H1 (cell line): ENCODE results near the gene PELI2. TPM values are rescaled to one million over a fixed set of nuclear protein-coding genes. Genes with fewer than 3 reads are reported as not detected.

Experiments
- CTCF ChIA-PET: fragments of 300-600 bp; sonication (Branson Sonifier 250); formaldehyde crosslinking; loops from one replicate; lab custom pipeline; 2021; ENCODE audit not compliant: partially characterized antibody; lab: Charles Lee
- POLR2A ChIA-PET: fragments of 300-600 bp; sonication (Branson Sonifier 250); formaldehyde crosslinking; loops from one replicate; lab custom pipeline; 2021; ENCODE audit warnings: inconsistent platforms; ENCODE audit not compliant: partially characterized antibody; lab: Charles Lee
- DNase-seq, 2 experiments: peaks; one replicate each; pipeline versions ENCODE4 v3.0.0 to v3.0.0-alpha.2; 2010 to 2022; ENCODE audit warnings: low spot score in 2 of 2, low read depth in 1 of 2, mixed read lengths in 1 of 2
- FAIRE-seq: peaks from 2 replicates; lab custom pipeline; 2011; peaks lifted over from hg19 to GRCh38; lab: Jason Lieb, UNC
- H2AFZ ChIP-seq: 2 replicates; pipeline ENCODE4 v1.8.1; 2012; ENCODE audit warnings: low read length, inconsistent platforms
- H2AK5ac ChIP-seq: 2 replicates; pipeline ENCODE4 v1.6.1; 2013; ENCODE audit warnings: low read depth, low read length
- H2BK120ac ChIP-seq: replicated peaks from 2 replicates; pipeline ENCODE3; 2013; ENCODE audit warnings: low read depth, low read length, inconsistent platforms
- H2BK12ac ChIP-seq: 2 replicates; pipeline ENCODE4 v1.6.1; 2013; ENCODE audit warnings: low read depth, low read length
- H2BK15ac ChIP-seq: 2 replicates; pipeline ENCODE4 v1.6.1; 2013; ENCODE audit warnings: low read length
- H2BK20ac ChIP-seq: 2 replicates; pipeline ENCODE4 v1.6.1; 2013; ENCODE audit warnings: low read length
- H2BK5ac ChIP-seq: 2 replicates; pipeline ENCODE4 v1.6.1; 2013; ENCODE audit warnings: low read depth, low read length
- H3K14ac ChIP-seq: 2 replicates; pipeline ENCODE4 v1.6.1; 2013; ENCODE audit warnings: inconsistent platforms; ENCODE audit not compliant: insufficient read length
- H3K18ac ChIP-seq: 2 replicates; pipeline ENCODE4 v1.6.1; 2013; ENCODE audit warnings: low read length; ENCODE audit errors: extremely low read depth
- H3K23ac ChIP-seq: 2 replicates; pipeline ENCODE4 v1.6.1; 2013; ENCODE audit warnings: inconsistent platforms; ENCODE audit not compliant: insufficient read length
- H3K23me2 ChIP-seq: 2 replicates; pipeline ENCODE4 v1.6.1; 2013; ENCODE audit warnings: low read depth, low read length
- H3K27ac ChIP-seq: 2 replicates; pipeline ENCODE4 v1.6.1; 2011; ENCODE audit warnings: low read depth, low read length, inconsistent platforms
- H3K27me3 ChIP-seq, 4 experiments: replicated peaks in 1 of 4; 1 replicate in 1 of 4; 2 replicates in 3 of 4; pipeline versions ENCODE4 v1.6.1 to v1.8.1; 2011 to 2013; ENCODE audit warnings: low read length in 3 of 4, mild to moderate bottlenecking in 3 of 4, inconsistent platforms in 2 of 4, mixed read lengths in 2 of 4, moderate library complexity in 1 of 4; ENCODE audit not compliant: control insufficient read depth in 3 of 4, insufficient read depth in 3 of 4; ENCODE audit errors: extremely low read depth in 1 of 4
- H3K36me3 ChIP-seq, 4 experiments: 2 replicates each; pipeline versions ENCODE4 v1.6.1 to v1.8.1; 2011 to 2013; ENCODE audit warnings: mild to moderate bottlenecking in 4 of 4, low read length in 3 of 4, moderate library complexity in 2 of 4, control low read depth in 1 of 4, inconsistent platforms in 1 of 4; ENCODE audit not compliant: insufficient read depth in 4 of 4, control insufficient read depth in 2 of 4
- H3K4ac ChIP-seq: replicated peaks from 2 replicates; pipeline ENCODE3; 2013; ENCODE audit warnings: low read length, low read depth, mixed read lengths, inconsistent platforms; ENCODE audit not compliant: insufficient read length
- H3K4me1 ChIP-seq, 4 experiments: replicated peaks in 1 of 4; 1 replicate in 1 of 4; 2 replicates in 3 of 4; pipeline versions ENCODE4 v1.6.1 to v1.8.1; 2011 to 2013; ENCODE audit warnings: low read length in 3 of 4, inconsistent platforms in 2 of 4, mixed read lengths in 1 of 4; ENCODE audit not compliant: insufficient read depth in 4 of 4, control insufficient read depth in 3 of 4
- H3K4me2 ChIP-seq, 2 experiments: 2 replicates each; pipeline versions ENCODE4 v1.6.1 to v1.8.1; 2011 to 2013; ENCODE audit warnings: low read depth in 2 of 2, low read length in 2 of 2, control low read depth in 1 of 2, inconsistent platforms in 1 of 2, mild to moderate bottlenecking in 1 of 2; ENCODE audit not compliant: insufficient read depth in 1 of 2
- H3K4me3 ChIP-seq, 4 experiments: fragments of 200-600, 300-600 bp in 1 of 4; sonication (generic), shearing (Covaris generic), sonication (Bioruptor Twin) in 1 of 4; 2 replicates each; pipeline versions ENCODE4 v1.5.1 to v1.8.1; 2011 to 2016; ENCODE audit warnings: low read length in 4 of 4, low read depth in 3 of 4, control low read depth in 2 of 4, inconsistent platforms in 2 of 4, mild to moderate bottlenecking in 2 of 4, mixed read lengths in 1 of 4, moderate library complexity in 1 of 4; ENCODE audit not compliant: insufficient read depth in 2 of 4; ENCODE audit errors: extremely low read depth in 1 of 4
- H3K56ac ChIP-seq: replicated peaks from 2 replicates; pipeline ENCODE3; 2013; ENCODE audit warnings: low read depth, mild to moderate bottlenecking, mixed read lengths, low read length, inconsistent platforms; ENCODE audit not compliant: insufficient read length
- H3K79me1 ChIP-seq: 2 replicates; pipeline ENCODE4 v1.6.1; 2013; ENCODE audit warnings: low read depth, low read length, control low read depth
- H3K79me2 ChIP-seq, 2 experiments: 2 replicates each; pipeline versions ENCODE4 v1.6.1 to v1.8.1; 2012 to 2013; ENCODE audit warnings: low read length in 2 of 2, mild to moderate bottlenecking in 2 of 2, inconsistent platforms in 1 of 2; ENCODE audit not compliant: insufficient read depth in 2 of 2, control insufficient read depth in 1 of 2
- H3K9ac ChIP-seq, 4 experiments: replicated peaks in 1 of 4; 1 replicate in 1 of 4; 2 replicates in 3 of 4; pipeline versions ENCODE4 v1.6.1 to v1.8.1; 2011 to 2013; ENCODE audit warnings: low read depth in 3 of 4, low read length in 3 of 4, control low read depth in 2 of 4, mild to moderate bottlenecking in 2 of 4, moderate library complexity in 2 of 4, inconsistent platforms in 1 of 4; ENCODE audit errors: extremely low read depth in 1 of 4
- H3K9me3 ChIP-seq, 2 experiments: 2 replicates each; pipeline versions ENCODE4 v1.6.1 to v1.8.1; 2012 to 2013; ENCODE audit warnings: mild to moderate bottlenecking in 2 of 2, moderate library complexity in 2 of 2, control low read depth in 1 of 2, inconsistent platforms in 1 of 2, low read depth in 1 of 2, low read length in 1 of 2, mixed read lengths in 1 of 2; ENCODE audit not compliant: insufficient read depth in 2 of 2
- H4K20me1 ChIP-seq, 2 experiments: replicated peaks in 1 of 2; 2 replicates each; pipeline versions ENCODE3 to v1.8.1; 2011 to 2013; ENCODE audit warnings: inconsistent platforms in 2 of 2, low read length in 2 of 2, mild to moderate bottlenecking in 1 of 2; ENCODE audit not compliant: insufficient read depth in 2 of 2, control insufficient read depth in 1 of 2
- H4K5ac ChIP-seq: 2 replicates; pipeline ENCODE4 v1.6.1; 2013; ENCODE audit warnings: low read length, low read depth, mixed read lengths, inconsistent platforms; ENCODE audit not compliant: insufficient read length
- H4K8ac ChIP-seq: 2 replicates; pipeline ENCODE4 v1.8.0; 2013; ENCODE audit warnings: mild to moderate bottlenecking, moderate library complexity, low read length, inconsistent platforms; ENCODE audit not compliant: insufficient read depth; ENCODE audit errors: extremely low read depth
- H4K91ac ChIP-seq: replicated peaks from 2 replicates; pipeline ENCODE3; 2013; ENCODE audit warnings: low read length, mixed read lengths, inconsistent platforms; ENCODE audit not compliant: insufficient read length
- CHD1 ChIP-seq: IDR thresholded peaks from 2 replicates; pipeline ENCODE4 v1.6.1; 2012; ENCODE audit warnings: low read depth, low read length, improper control_type of control experiment
- CHD2 ChIP-seq: IDR thresholded peaks from 2 replicates; pipeline ENCODE4 v1.6.1; 2012; ENCODE audit warnings: low read length, improper control_type of control experiment
- KDM1A ChIP-seq: fragments of 200-600, 300-600 bp; sonication (generic); IDR thresholded peaks from 2 replicates; pipeline ENCODE4 v1.7.1; 2016; ENCODE audit warnings: mild to moderate bottlenecking, low read length, borderline replicate concordance
- RNF2 ChIP-seq: fragments of 200-900, 300-1000 bp; sonication (generic); IDR thresholded peaks from 2 replicates; pipeline ENCODE4 v1.7.1; 2016; ENCODE audit warnings: borderline replicate concordance, low read depth, mild to moderate bottlenecking, antibody characterized with exemption, low read length; ENCODE audit not compliant: poor library complexity, severe bottlenecking; ENCODE audit errors: missing control alignments
- SIX5 ChIP-seq: IDR thresholded peaks from 2 replicates; pipeline ENCODE4 v1.6.1; 2011; ENCODE audit warnings: mild to moderate bottlenecking, low read depth, low read length
- TCF12 ChIP-seq: IDR thresholded peaks from 2 replicates; pipeline ENCODE4 v1.6.1; 2011; ENCODE audit warnings: low read depth, mild to moderate bottlenecking, low read length
- WGBS, 2 experiments: shearing (Covaris generic) in 1 of 2; methylation state at CpG; one replicate each; pipeline versions ENCODE4 v1.1.6 to v1.1.7; 2013 to 2015; ENCODE audit warnings: low lambda C conversion rate in 2 of 2, mixed read lengths in 2 of 2, inconsistent platforms in 1 of 2, low coverage in 1 of 2, missing lambda C conversion rate in 1 of 2; ENCODE audit not compliant: insufficient replicate concordance in 2 of 2, insufficient coverage in 1 of 2, insufficient read length in 1 of 2; ENCODE audit errors: extremely low coverage in 1 of 2, missing lambda C conversion rate in 1 of 2; 5-methylcytosine and 5-hydroxymethylcytosine counted together
- polyA plus RNA-seq, 7 experiments: library from polyadenylated mRNA; depleted of rRNA in 3 of 7; stranded (reverse) in 5 of 7; unstranded in 2 of 7; fragments of >200 nt in 5 of 7; fragments of 200-250 nt in 2 of 7; gene quantifications; 1 replicate in 5 of 7; 2 replicates in 1 of 7; 4 replicates in 1 of 7; pipeline versions ENCODE4 v1.2.1 to v1.2.3, GENCODE V29; 2011 to 2013; ENCODE audit warnings: missing spikeins in 2 of 7, mixed read lengths in 2 of 7
- total RNA-seq: library from RNA; stranded (reverse); fragmentation: NEBNext Ultra II Directional; extraction: Animal tissue kit (Norgen Biotek cat#: 25700); gene quantifications from 2 replicates; pipeline ENCODE4 v1.2.1, GENCODE V29; 2021
- TF ChIP-seq, protein P1 (sequence below): IDR thresholded peaks from 2 replicates; pipeline ENCODE4 v1.6.1; 2011; ENCODE audit warnings: low read length, improper control_type of control experiment

PELI2 gene
- total and polyA plus RNA-seq, 2 of the 8 experiments (the other 6 are each of a cell fraction or from before 2014, with no cell fraction given) = 14.6 to 25.7 TPM

DNA sequence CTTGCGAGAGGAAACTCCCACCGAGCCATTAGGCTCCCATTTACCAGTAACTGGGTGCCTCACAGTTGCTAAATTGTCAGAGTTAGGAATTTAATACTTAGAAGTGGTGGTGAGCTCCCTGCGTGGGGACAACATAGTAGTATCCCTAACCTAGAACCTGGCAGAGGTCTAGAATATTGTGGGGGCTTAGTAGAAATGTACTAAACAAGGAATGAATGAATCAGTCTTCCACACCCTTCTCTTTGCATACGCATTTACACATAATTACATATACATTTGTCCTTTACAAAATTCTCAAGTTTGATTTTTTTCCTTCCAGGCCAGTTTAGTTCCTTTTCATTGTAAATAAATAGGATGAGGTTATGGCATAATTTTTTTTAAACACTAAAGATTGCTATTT is 24.1 kb downstream of the PELI2 start:
- 92% methylated on average over 4 of the region's 4 CpGs; no CpG with 5 or more reads in 1 of the 2 experiments for WGBS, 2 experiments
- FAIRE-seq (no peak), DNase-seq (no peak)
- peaks cover 1 to 7% of the 10 kb centered on the region in 2 experiments for H4K20me1 ChIP-seq
- H3K9me3 ChIP-seq = no peaks in the 10 kb centered on the region
- H4K91ac ChIP-seq = no peak overlapping the region
- ChIA-PET CTCF (interaction anchor here (0.5 to 0.6 kb wide), 2 partner anchors 108 to 133 kb away, joined by 3 read pairs; no protein-coding TSS in a partner anchor), POLR2A (no interaction called here)
- no peak overlapping the region for H3K9ac ChIP-seq
- peaks cover 0 to 95% of the 10 kb centered on the region in 2 experiments; a peak in 3 of 4 replicates for H3K79me2 ChIP-seq
- no peak overlapping the region for H3K27ac ChIP-seq
- H3K79me1 ChIP-seq = no peaks in the 10 kb centered on the region; the same call in 1 of the 2 replicates
- H3K56ac ChIP-seq = no peak overlapping the region
- H2AFZ ChIP-seq = no peak overlapping the region
- H4K8ac ChIP-seq = no peak overlapping the region
- H2BK12ac ChIP-seq = no peak overlapping the region
- H3K14ac ChIP-seq = no peak overlapping the region
- H2BK20ac ChIP-seq = no peak overlapping the region
- no peaks in the 10 kb centered on the region for H3K27me3 ChIP-seq
- H2BK15ac ChIP-seq = no peak overlapping the region
- H3K4me3 ChIP-seq = no peak overlapping the region
- no peak overlapping the region for H3K4me2 ChIP-seq
- H4K5ac ChIP-seq = no peak overlapping the region
- no peak overlapping the region for H3K18ac ChIP-seq
- no peak overlapping the region for H2AK5ac ChIP-seq
- no peak overlapping the region for H3K23ac ChIP-seq
- peaks cover 2 to 15% (median 12%) of the 10 kb centered on the region in 4 experiments for H3K4me1 ChIP-seq
- H2BK5ac ChIP-seq = no peak overlapping the region
- no peaks in the 10 kb centered on the region for H3K36me3 ChIP-seq
- H2BK120ac ChIP-seq = no peak overlapping the region
- H3K23me2 ChIP-seq = no peaks in the 10 kb centered on the region
- H3K4ac ChIP-seq = no peak overlapping the region
- TF ChIP-seq, protein P1, sequence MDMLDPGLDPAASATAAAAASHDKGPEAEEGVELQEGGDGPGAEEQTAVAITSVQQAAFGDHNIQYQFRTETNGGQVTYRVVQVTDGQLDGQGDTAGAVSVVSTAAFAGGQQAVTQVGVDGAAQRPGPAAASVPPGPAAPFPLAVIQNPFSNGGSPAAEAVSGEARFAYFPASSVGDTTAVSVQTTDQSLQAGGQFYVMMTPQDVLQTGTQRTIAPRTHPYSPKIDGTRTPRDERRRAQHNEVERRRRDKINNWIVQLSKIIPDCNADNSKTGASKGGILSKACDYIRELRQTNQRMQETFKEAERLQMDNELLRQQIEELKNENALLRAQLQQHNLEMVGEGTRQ = no peak
- TF ChIP-seq CHD1 = no peak
- TF ChIP-seq TCF12 = no peak
- no peak for TF ChIP-seq CHD2
- no peak for TF ChIP-seq RNF2
- no peak for TF ChIP-seq KDM1A
- TF ChIP-seq SIX5 = no peak
